Measurements from ENCODE around the gene MYO1A. TPM values are rescaled to one million over a fixed set of nuclear protein-coding genes. Genes with fewer than 3 reads are reported as not detected.

Gene MYO1A
- total and polyA plus RNA-seq, 2 of the 13 experiments (the other 11 are each of a cell fraction or from before 2014, with no cell fraction given), result 5.3 to 6.0 TPM

DNA sequence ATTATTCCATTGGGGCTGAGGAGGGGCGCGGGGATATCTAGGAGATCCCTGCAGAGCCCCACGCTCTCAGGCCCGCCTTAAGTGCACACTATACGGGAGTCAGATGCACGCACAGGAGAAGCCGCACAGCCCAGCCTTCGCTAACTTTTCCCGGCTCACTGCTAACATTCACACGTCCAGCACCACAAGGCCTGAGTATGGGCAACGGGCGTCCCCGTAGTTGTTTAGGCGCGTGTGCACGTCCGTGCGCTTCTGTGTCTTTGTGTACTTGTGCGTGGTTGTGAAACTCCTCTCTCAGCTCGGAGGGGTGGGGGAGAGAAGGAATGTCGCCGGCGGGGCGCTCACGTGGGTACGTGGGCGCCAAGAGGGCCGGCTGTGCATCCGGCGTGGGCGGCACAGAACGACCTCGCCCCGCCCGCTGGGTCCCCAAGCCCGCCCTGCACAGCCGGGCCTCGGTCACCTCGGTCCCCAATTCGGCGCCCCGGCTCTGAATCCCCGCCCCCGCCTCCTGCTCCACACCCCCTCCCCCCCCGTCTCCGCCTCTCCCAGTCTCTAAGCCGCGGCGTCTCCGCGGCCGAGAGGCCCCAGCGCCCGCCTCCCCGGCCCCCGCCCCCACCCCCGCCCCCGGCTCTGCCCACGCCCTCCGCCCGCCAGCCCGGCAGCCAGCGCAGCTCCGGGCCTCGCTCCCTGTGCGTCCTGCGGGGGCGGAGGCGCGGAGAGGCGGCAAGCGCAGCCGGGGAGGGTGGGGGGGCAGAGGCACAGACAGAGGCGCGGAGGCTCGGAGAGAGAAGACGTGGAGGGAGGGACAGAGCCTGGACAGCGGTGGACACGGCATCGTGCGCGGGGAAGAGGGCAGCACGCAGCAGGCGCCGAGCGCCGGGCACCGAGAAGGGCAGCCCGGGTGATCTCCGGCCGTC, 38.7 kb upstream of the MYO1A start, which contains the start of gene NAB2 (continued):
- TF ChIP-seq, protein P1, sequence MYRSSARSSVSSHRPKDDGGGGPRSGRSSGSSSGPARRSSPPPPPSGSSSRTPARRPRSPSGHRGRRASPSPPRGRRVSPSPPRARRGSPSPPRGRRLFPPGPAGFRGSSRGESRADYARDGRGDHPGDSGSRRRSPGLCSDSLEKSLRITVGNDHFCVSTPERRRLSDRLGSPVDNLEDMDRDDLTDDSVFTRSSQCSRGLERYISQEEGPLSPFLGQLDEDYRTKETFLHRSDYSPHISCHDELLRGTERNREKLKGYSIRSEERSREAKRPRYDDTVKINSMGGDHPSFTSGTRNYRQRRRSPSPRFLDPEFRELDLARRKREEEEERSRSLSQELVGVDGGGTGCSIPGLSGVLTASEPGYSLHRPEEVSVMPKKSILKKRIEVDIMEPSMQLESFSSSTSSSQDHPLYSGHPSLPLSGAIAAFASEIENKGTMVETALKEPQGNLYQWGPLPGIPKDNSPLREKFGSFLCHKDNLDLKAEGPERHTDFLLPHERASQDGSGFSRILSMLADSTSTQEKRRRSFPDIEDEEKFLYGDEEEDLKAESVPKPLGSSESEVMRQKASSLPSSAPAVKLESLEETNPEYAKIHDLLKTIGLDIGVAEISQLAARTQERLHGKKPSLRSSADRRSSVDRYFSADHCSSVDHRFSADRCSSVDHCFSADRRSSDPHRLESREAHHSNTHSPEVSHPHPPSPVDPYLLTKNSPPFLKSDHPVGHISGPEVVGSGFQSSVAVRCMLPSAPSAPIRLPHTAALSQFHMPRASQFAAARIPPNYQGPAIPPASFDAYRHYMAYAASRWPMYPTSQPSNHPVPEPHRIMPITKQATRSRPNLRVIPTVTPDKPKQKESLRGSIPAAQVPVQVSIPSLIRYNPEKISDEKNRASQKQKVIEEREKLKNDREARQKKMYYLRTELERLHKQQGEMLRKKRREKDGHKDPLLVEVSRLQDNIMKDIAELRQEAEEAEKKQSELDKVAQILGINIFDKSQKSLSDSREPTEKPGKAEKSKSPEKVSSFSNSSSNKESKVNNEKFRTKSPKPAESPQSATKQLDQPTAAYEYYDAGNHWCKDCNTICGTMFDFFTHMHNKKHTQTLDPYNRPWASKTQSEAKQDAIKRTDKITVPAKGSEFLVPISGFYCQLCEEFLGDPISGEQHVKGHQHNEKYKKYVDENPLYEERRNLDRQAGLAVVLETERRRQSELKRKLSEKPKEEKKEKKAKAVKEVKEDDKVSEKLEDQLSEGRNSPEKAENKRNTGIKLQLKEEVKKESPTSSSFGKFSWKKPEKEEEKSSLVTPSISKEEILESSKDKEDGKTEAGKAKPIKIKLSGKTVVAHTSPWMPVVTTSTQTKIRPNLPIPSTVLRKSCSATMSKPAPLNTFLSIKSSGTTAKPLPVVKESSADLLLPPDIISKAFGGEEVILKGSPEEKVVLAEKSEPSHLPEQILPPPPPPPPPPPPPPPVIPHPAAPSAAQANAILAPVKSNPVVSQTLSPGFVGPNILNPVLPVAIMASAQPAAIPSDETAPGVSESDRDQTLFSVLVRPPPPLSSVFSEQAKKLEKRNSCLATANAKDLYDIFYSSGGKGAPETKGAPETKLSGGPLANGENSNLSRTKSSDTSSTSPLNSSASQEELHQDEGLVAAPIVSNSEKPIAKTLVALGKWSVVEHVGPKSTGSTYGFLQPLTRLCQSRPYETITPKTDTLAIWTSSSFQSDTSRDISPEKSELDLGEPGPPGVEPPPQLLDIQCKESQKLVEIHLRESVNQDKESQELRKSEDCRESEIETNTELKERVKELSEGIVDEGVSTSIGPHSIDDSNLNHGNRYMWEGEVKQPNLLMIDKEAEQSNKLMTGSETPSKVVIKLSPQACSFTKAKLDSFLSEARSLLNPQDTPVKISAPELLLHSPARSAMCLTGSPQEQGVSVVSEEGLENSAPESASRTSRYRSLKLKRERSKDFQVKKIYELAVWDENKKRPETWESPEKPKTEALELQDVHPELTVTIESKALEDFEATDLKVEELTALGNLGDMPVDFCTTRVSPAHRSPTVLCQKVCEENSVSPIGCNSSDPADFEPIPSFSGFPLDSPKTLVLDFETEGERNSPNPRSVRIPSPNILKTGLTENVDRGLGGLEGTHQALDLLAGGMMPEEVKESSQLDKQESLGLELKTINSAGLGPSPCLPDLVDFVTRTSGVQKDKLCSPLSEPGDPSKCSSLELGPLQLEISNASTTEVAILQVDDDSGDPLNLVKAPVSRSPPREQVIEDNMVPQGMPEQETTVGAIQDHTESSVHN (CRISPR knock-in tag; IDR thresholded peaks at IDR 0.05), result peak; percentile 88; the same call in 1 of the 2 replicates
- no peak for TF ChIP-seq RFX3 (CRISPR knock-in tag; IDR thresholded peaks at IDR 0.05)
- TF ChIP-seq MEF2D (CRISPR knock-in tag; IDR thresholded peaks at IDR 0.05), result no peak
- TF ChIP-seq ELF1 (CRISPR knock-in tag; IDR thresholded peaks at IDR 0.05), result 0 out of 2 replicates have a peak, but pooled peaks have one; percentile 28
- no peak for TF ChIP-seq ZNF121 (CRISPR knock-in tag; IDR thresholded peaks at IDR 0.05)
- TF ChIP-seq POLR2A (IDR thresholded peaks at IDR 0.05; ENCODE audit: insufficient read depth in 1 of 2, low read depth in 2 of 2, low read length in 2 of 2), result peak; percentile 64 to 89
- no peak for TF ChIP-seq PAF1 (CRISPR knock-in tag; IDR thresholded peaks at IDR 0.05)
- no peak for TF ChIP-seq SALL2 (CRISPR knock-in tag; IDR thresholded peaks at IDR 0.05)
- TF ChIP-seq, protein P2, sequence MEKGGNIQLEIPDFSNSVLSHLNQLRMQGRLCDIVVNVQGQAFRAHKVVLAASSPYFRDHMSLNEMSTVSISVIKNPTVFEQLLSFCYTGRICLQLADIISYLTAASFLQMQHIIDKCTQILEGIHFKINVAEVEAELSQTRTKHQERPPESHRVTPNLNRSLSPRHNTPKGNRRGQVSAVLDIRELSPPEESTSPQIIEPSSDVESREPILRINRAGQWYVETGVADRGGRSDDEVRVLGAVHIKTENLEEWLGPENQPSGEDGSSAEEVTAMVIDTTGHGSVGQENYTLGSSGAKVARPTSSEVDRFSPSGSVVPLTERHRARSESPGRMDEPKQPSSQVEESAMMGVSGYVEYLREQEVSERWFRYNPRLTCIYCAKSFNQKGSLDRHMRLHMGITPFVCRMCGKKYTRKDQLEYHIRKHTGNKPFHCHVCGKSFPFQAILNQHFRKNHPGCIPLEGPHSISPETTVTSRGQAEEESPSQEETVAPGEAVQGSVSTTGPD (CRISPR knock-in tag; IDR thresholded peaks at IDR 0.05), result no peak
- no peak for TF ChIP-seq FOSL1 (CRISPR knock-in tag; IDR thresholded peaks at IDR 0.05; ENCODE audit: borderline replicate concordance)
- TF ChIP-seq, protein P3, sequence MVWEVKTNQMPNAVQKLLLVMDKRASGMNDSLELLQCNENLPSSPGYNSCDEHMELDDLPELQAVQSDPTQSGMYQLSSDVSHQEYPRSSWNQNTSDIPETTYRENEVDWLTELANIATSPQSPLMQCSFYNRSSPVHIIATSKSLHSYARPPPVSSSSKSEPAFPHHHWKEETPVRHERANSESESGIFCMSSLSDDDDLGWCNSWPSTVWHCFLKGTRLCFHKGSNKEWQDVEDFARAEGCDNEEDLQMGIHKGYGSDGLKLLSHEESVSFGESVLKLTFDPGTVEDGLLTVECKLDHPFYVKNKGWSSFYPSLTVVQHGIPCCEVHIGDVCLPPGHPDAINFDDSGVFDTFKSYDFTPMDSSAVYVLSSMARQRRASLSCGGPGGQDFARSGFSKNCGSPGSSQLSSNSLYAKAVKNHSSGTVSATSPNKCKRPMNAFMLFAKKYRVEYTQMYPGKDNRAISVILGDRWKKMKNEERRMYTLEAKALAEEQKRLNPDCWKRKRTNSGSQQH (CRISPR knock-in tag; IDR thresholded peaks at IDR 0.05; ENCODE audit: low read depth), result peak; percentile 68; the same call in 1 of the 2 replicates
- no peak for TF ChIP-seq ZNF570 (CRISPR knock-in tag; IDR thresholded peaks at IDR 0.05; ENCODE audit: borderline replicate concordance)
- TF ChIP-seq NR2F2 (IDR thresholded peaks at IDR 0.05; ENCODE audit: borderline replicate concordance, low read depth), result no peak
- TF ChIP-seq MTA1 (CRISPR knock-in tag; IDR thresholded peaks at IDR 0.05; ENCODE audit: borderline replicate concordance), result peak; percentile 77; the same call in 1 of the 2 replicates
- TF ChIP-seq SRSF1 (optimal IDR thresholded peaks at IDR 0.05; ENCODE audit: low read depth, low read length), result peak; percentile 76

Measured in HepG2 (cell line).